Mucosa of stomach (tissue), 1 donor: Measurements from ENCODE around the gene GTPBP6.
"Not testable (repeated sequence)": the region's sequence is repeated elsewhere in the genome, so short reads cannot be mapped to it uniquely, and the experiment has no call there.

Experiments used
- H3K27me3 ChIP-seq: one replicate; pipeline ENCODE4 v1.7.0; 2013; ENCODE audit warnings: mild to moderate bottlenecking, low read length; ENCODE audit not compliant: control insufficient read depth, insufficient read depth
- H3K36me3 ChIP-seq: one replicate; pipeline ENCODE4 v1.7.0; 2013; ENCODE audit warnings: low read length; ENCODE audit not compliant: control insufficient read depth, insufficient read depth
- H3K4me1 ChIP-seq: one replicate; pipeline ENCODE4 v1.7.0; 2013; ENCODE audit warnings: mild to moderate bottlenecking, low read length; ENCODE audit not compliant: control insufficient read depth, insufficient read depth
- H3K4me3 ChIP-seq: one replicate; pipeline ENCODE4 v1.7.0; 2013; ENCODE audit warnings: low read length
- H3K9ac ChIP-seq: one replicate; pipeline ENCODE4 v1.7.0; 2013; ENCODE audit warnings: mild to moderate bottlenecking, low read length, moderate library complexity
- H3K9me3 ChIP-seq: one replicate; pipeline ENCODE4 v1.7.0; 2013; ENCODE audit warnings: mild to moderate bottlenecking, low read length, moderate library complexity; ENCODE audit not compliant: control insufficient read depth
- donor health status: Pancreatic carcinoma.

Gene GTPBP6

DNA sequence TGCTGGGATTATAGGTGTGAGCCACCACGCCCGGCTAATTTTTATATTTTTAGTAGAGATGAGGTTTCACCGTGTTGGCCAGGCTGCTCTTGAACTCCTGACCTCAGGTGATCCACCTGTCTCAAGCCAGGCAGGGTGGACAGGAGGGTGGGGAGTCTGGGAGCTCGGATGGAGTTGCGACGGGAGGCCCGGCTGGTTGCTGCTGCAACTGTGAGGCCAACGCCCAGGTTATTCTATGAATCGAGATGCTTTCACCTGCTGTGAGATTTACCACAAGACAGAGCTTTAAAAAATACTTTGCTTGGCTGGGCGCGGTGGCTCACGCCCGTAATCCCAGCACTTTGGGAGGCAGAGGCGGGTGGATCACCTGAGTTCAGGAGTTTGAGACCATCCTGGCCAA lies 61.5 kb downstream of the GTPBP6 start:
- not testable (repeated sequence) for H3K27me3 ChIP-seq, H3K9me3 ChIP-seq, H3K36me3 ChIP-seq, H3K9ac ChIP-seq, H3K4me3 ChIP-seq
- peaks cover 18% of the 10 kb centered on the region for H3K4me1 ChIP-seq

DNA sequence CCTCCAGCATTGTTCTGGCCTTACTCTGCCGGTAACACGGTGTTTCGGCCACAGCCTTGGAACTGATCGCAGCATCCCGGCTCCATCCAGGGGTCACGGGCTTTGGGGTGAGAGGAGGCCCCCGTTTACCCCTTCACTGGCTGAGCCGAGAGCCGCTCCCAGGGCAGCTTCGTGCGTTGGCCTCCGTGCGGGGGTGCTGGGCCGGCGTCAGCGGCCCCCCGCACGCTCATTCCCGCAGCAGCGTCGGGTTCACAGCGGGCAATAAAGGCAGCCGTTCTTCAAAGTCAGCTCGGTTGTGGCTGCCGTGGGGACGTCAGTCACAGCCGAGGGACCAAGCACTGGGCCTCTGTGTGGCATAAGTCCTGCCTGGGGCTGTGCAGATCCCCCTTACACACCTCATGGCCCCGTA lies 62.7 kb downstream of the GTPBP6 start:
- no peak overlapping the region for H3K4me3 ChIP-seq

More for the DNA sequence above, 62.7 kb downstream of the GTPBP6 start:
- Histone ChIP-seq H3K4me1 (peaks cover 9% of the 10 kb centered on the region), H3K9ac (no peak overlapping the region), H3K27me3 (no peaks in the 10 kb centered on the region), H3K9me3 (no peaks in the 10 kb centered on the region), H3K36me3 (no peaks in the 10 kb centered on the region)
